ENCODE data around the gene PTPRE. TPM values are rescaled to one million over a fixed set of nuclear protein-coding genes. Genes with fewer than 3 reads are reported as not detected.

Gene PTPRE
- total RNA-seq, 1 experiment from 2014 or later: 12.3 TPM

- POLR2A ChIA-PET: no interaction called here
- Histone ChIP-seq H2AFZ (ENCODE audit: low read depth, low read length, poor library complexity, severe bottlenecking) (no peak overlapping the region), H3K27me3 (ENCODE audit: insufficient read depth, low read length) (no peaks in the 10 kb centered on the region), H4K20me1 (ENCODE audit: insufficient read depth) (no peaks in the 10 kb centered on the region), H3K4me1 (ENCODE audit: control insufficient read depth in 1 of 2, insufficient read depth in 2 of 2, low read length in 2 of 2) (no peaks in the 10 kb centered on the region), H3K27ac (ENCODE audit: low read depth, low read length) (no peak overlapping the region), H3K4me2 (ENCODE audit: low read length) (no peak overlapping the region), H3K4me3 (replicated peaks in 1 of 2; ENCODE audit: low read depth in 1 of 2, low read length in 2 of 2) (no peak overlapping the region), H3K9me3 (ENCODE audit: control insufficient read depth in 1 of 2, insufficient read depth in 1 of 2, low read depth in 1 of 2, low read length in 2 of 2) (no peaks in the 10 kb centered on the region), H3K9me2 (ENCODE audit: insufficient read depth) (no peaks in the 10 kb centered on the region), H3K36me3 (ENCODE audit: control insufficient read depth in 1 of 2, insufficient read depth in 2 of 2, low read length in 2 of 2) (no peaks in the 10 kb centered on the region; a peak in 1 of 4 replicates), H3K79me2 (ENCODE audit: insufficient read depth, low read length) (no peaks in the 10 kb centered on the region), H3K9ac (ENCODE audit: low read length) (no peak overlapping the region)
- TF ChIP-seq POLR2A (IDR thresholded peaks at IDR 0.05; ENCODE audit: borderline replicate concordance, extremely low read depth, insufficient read depth, insufficient read length) (no peak), CBX3 (IDR thresholded peaks at IDR 0.05; ENCODE audit: low read depth) (no peak), MAX (IDR thresholded peaks at IDR 0.05) (no peak), ZNF274 (IDR thresholded peaks at IDR 0.05; ENCODE audit: low read depth, low read length) (no peak), SRF (IDR thresholded peaks at IDR 0.05; ENCODE audit: low read depth) (no peak)
- ATAC-seq (no peak), DNase-seq (ENCODE audit: low read depth, low spot score) (no peak)
- intact Hi-C loops (cut with micrococcal nuclease): no loop called here
- RAD21 ChIA-PET (ENCODE audit: low non-redundant PET in 1 of 2, low total read pairs in 2 of 2, uncharacterized antibody in 2 of 2, unreplicated experiment in 2 of 2): interaction anchor here (0.5 to 0.6 kb wide), 2 partner anchors 55 to 66 kb away, joined by 3 read pairs; no protein-coding TSS in a partner anchor
- CTCF ChIA-PET: interaction anchor here (1.3 to 1.4 kb wide), 2 partner anchors 14 to 16 kb away, joined by 3 to 4 read pairs; no protein-coding TSS in a partner anchor
- BruUV-seq (replicated peaks): no TSS peak
Measured at GRCh38 chr10:128062881-128063563, 156.1 kb downstream of the PTPRE start.

GRCh38 chr10:128063736-128064107 is 156.8 kb downstream of the PTPRE start:
- DNase-seq (ENCODE audit: low read depth, low spot score): no peak
- TF ChIP-seq ELF1 (IDR thresholded peaks at IDR 0.05; ENCODE audit: borderline replicate concordance, low read depth) (no peak), FOSL1 (IDR thresholded peaks at IDR 0.05; ENCODE audit: low read depth) (no peak), SIN3A (IDR thresholded peaks at IDR 0.05; ENCODE audit: low read depth) (no peak), SRF (IDR thresholded peaks at IDR 0.05; ENCODE audit: low read depth) (no peak)
- no peak overlapping the region for H3K4me2 ChIP-seq (ENCODE audit: low read length)
- no peaks in the 10 kb centered on the region for H3K79me2 ChIP-seq (ENCODE audit: insufficient read depth, low read length)
- no peaks in the 10 kb centered on the region for H4K20me1 ChIP-seq (ENCODE audit: insufficient read depth)
- no peak overlapping the region for H3K4me3 ChIP-seq (replicated peaks in 1 of 2; ENCODE audit: low read depth in 1 of 2, low read length in 2 of 2)
- H3K9me3 ChIP-seq (ENCODE audit: control insufficient read depth in 1 of 2, insufficient read depth in 1 of 2, low read depth in 1 of 2, low read length in 2 of 2): no peaks in the 10 kb centered on the region
- ChIA-PET RAD21 (ENCODE audit: low non-redundant PET in 1 of 2, low total read pairs in 2 of 2, uncharacterized antibody in 2 of 2, unreplicated experiment in 2 of 2) (interaction anchor here in 1 of 2 experiments (0.5 kb wide), 1 partner anchor 55 kb away, joined by 3 read pairs; no protein-coding TSS in a partner anchor), CTCF (interaction anchor here (1.3 kb wide), 1 partner anchor 13 kb away, joined by 3 read pairs; no protein-coding TSS in a partner anchor), POLR2A (no interaction called here)
- H3K27ac ChIP-seq (ENCODE audit: low read depth, low read length): no peak overlapping the region
- no peak overlapping the region for H2AFZ ChIP-seq (ENCODE audit: low read depth, low read length, poor library complexity, severe bottlenecking)
- H3K27me3 ChIP-seq (ENCODE audit: insufficient read depth, low read length): no peaks in the 10 kb centered on the region
- no peak overlapping the region for H3K9ac ChIP-seq (ENCODE audit: low read length)
- no peaks in the 10 kb centered on the region; a peak in 1 of 4 replicates for H3K36me3 ChIP-seq (ENCODE audit: control insufficient read depth in 1 of 2, insufficient read depth in 2 of 2, low read length in 2 of 2)
- intact Hi-C loops (cut with micrococcal nuclease): no loop called here
- H3K4me1 ChIP-seq (ENCODE audit: control insufficient read depth in 1 of 2, insufficient read depth in 2 of 2, low read length in 2 of 2): no peaks in the 10 kb centered on the region
- no TSS peak for BruUV-seq (replicated peaks)
- no peak for ATAC-seq
- H3K9me2 ChIP-seq (ENCODE audit: insufficient read depth): no peaks in the 10 kb centered on the region

Measured in HCT116 (cell line).